Natural killer cell treated with Interleukin-12 subunit alpha and Interleukin-12 subunit beta and Interleukin-15 and Interleukin-18, amount 100 ng/mL, for 72 hours (primary cell): ENCODE measurements around the gene KMT2B. TPM values are rescaled to one million over a fixed set of nuclear protein-coding genes. Genes with fewer than 3 reads are reported as not detected.
"Not testable (repeated sequence)": the region's sequence is repeated elsewhere in the genome, so short reads cannot be mapped to it uniquely, and the experiment has no call there.

Source experiments
- ATAC-seq, 2 donors: fragments of 150-1000 bp; cut with Tn5 transposase in 1 of 2; sonication (Bioruptor Pico), chemical (Tn5 transposase) in 1 of 2; 2 replicates each; pipeline ENCODE4 v1.10.0; 2021
- DNase-seq: peaks from one replicate; pipeline ENCODE4 v3.0.0; 2022; ENCODE audit warnings: low spot score
- H3K27ac Mint-ChIP-seq, 2 donors: 1 replicate in 1 of 2; 2 replicates in 1 of 2; pipeline ENCODE4 v1.8.0; 2022; ENCODE audit warnings: mixed read lengths in 2 of 2, mild to moderate bottlenecking in 1 of 2, moderate library complexity in 1 of 2
- H3K27me3 Mint-ChIP-seq, 2 donors: 1 replicate in 1 of 2; 2 replicates in 1 of 2; pipeline ENCODE4 v1.8.0; 2022; ENCODE audit warnings: mixed read lengths in 2 of 2
- H3K36me3 Mint-ChIP-seq: one replicate; pipeline ENCODE4 v1.8.0; 2022; ENCODE audit warnings: mixed read lengths
- H3K4me1 Mint-ChIP-seq, 2 donors: 1 replicate in 1 of 2; 2 replicates in 1 of 2; pipeline ENCODE4 v1.8.0; 2022; ENCODE audit warnings: low read depth in 2 of 2, mixed read lengths in 2 of 2, mild to moderate bottlenecking in 1 of 2
- H3K4me3 Mint-ChIP-seq: one replicate; pipeline ENCODE4 v1.8.0; 2022; ENCODE audit warnings: mixed read lengths
- H3K9me3 Mint-ChIP-seq: 2 replicates; pipeline ENCODE4 v1.8.0; 2022; ENCODE audit warnings: mixed read lengths
- total RNA-seq, 2 donors: library from RNA; stranded (reverse); gene quantifications; one replicate each; pipeline ENCODE4 v1.2.3, GENCODE V29; 2022

The KMT2B gene
- total RNA-seq, 2 donors from 2014 or later: 80.1 to 137 TPM

GRCh38 chr19:35724132-35724531, 6.3 kb downstream of the KMT2B start:
- DNase-seq, H3K27me3 Mint-ChIP-seq, H3K4me3 Mint-ChIP-seq, ATAC-seq, H3K9me3 Mint-ChIP-seq: not testable (repeated sequence)
- Mint-ChIP-seq H3K4me1 (peaks cover 15 to 41% of the 10 kb centered on the region in 2 donors), H3K27ac (peak overlapping the region in 1 of 2 donors; percentile 68), H3K36me3 (peaks cover 19% of the 10 kb centered on the region)

- ATAC-seq (no peak), DNase-seq (no peak)
- Mint-ChIP-seq H3K4me3 (no peak overlapping the region), H3K9me3 (no peaks in the 10 kb centered on the region), H3K4me1 (peaks cover 11 to 37% of the 10 kb centered on the region in 2 donors), H3K27me3 (no peaks in the 10 kb centered on the region), H3K27ac (no peak overlapping the region), H3K36me3 (peaks cover 19% of the 10 kb centered on the region)
Observed at GRCh38 chr19:35724560-35724959, 6.8 kb downstream of the KMT2B start.

GRCh38 chr19:35725216-35725861, 7.5 kb downstream of the KMT2B start:
- peaks cover 6 to 32% of the 10 kb centered on the region in 2 donors for H3K4me1 Mint-ChIP-seq
- H3K4me3 Mint-ChIP-seq: no peak overlapping the region

GRCh38 chr19:35727053-35727955, 9.5 kb downstream of the KMT2B start:
- no peak for ATAC-seq
- Mint-ChIP-seq H3K27me3 (no peaks in the 10 kb centered on the region), H3K4me3 (no peak overlapping the region), H3K36me3 (peaks cover 19% of the 10 kb centered on the region), H3K9me3 (no peaks in the 10 kb centered on the region), H3K4me1 (peaks cover 0 to 31% of the 10 kb centered on the region in 2 donors), H3K27ac (no peak overlapping the region)
- no peak for DNase-seq

More at GRCh38 chr19:35725216-35725861, 7.5 kb downstream of the KMT2B start:
- ATAC-seq: no peak
- Mint-ChIP-seq H3K27me3 (no peaks in the 10 kb centered on the region), H3K9me3 (no peaks in the 10 kb centered on the region), H3K36me3 (peaks cover 15% of the 10 kb centered on the region), H3K27ac (no peak overlapping the region)
- no peak for DNase-seq

- Mint-ChIP-seq H3K27me3 (no peaks in the 10 kb centered on the region), H3K4me3 (no peak overlapping the region), H3K4me1 (peaks cover 0 to 27% of the 10 kb centered on the region in 2 donors), H3K9me3 (no peaks in the 10 kb centered on the region), H3K36me3 (peaks cover 19% of the 10 kb centered on the region), H3K27ac (no peak overlapping the region)
- DNase-seq (no peak), ATAC-seq (no peak)
Observed at GRCh38 chr19:35727956-35728706, 10.3 kb downstream of the KMT2B start.

- Mint-ChIP-seq H3K4me3 (no peak overlapping the region), H3K36me3 (peaks cover 15% of the 10 kb centered on the region), H3K27ac (no peak overlapping the region), H3K27me3 (no peaks in the 10 kb centered on the region), H3K9me3 (no peaks in the 10 kb centered on the region), H3K4me1 (peaks cover 2 to 26% of the 10 kb centered on the region in 2 donors)
- DNase-seq: no peak
- ATAC-seq: no peak
Observed at GRCh38 chr19:35729021-35729420, 11.2 kb downstream of the KMT2B start.

- Mint-ChIP-seq H3K27me3 (no peaks in the 10 kb centered on the region), H3K36me3 (peaks cover 22% of the 10 kb centered on the region), H3K4me1 (peaks cover 10 to 29% of the 10 kb centered on the region in 2 donors), H3K9me3 (no peaks in the 10 kb centered on the region), H3K27ac (no peak overlapping the region), H3K4me3 (no peak overlapping the region)
- ATAC-seq (no peak), DNase-seq (no peak)
Observed at GRCh38 chr19:35729763-35730162, 12.0 kb downstream of the KMT2B start.

- ATAC-seq (no peak), DNase-seq (no peak)
- peaks cover 22% of the 10 kb centered on the region for H3K36me3 Mint-ChIP-seq
- H3K4me1 Mint-ChIP-seq: peaks cover 10 to 29% of the 10 kb centered on the region in 2 donors
- H3K27ac Mint-ChIP-seq: no peak overlapping the region
- H3K27me3 Mint-ChIP-seq: no peaks in the 10 kb centered on the region
- no peaks in the 10 kb centered on the region for H3K9me3 Mint-ChIP-seq
- H3K4me3 Mint-ChIP-seq: no peak overlapping the region
Observed at GRCh38 chr19:35730326-35730725, 12.5 kb downstream of the KMT2B start.

- Mint-ChIP-seq H3K27ac (peak overlapping the region in 1 of 2 donors; percentile 66), H3K4me1 (peaks cover 11 to 26% of the 10 kb centered on the region in 2 donors), H3K4me3 (no peak overlapping the region), H3K9me3 (no peaks in the 10 kb centered on the region), H3K27me3 (no peaks in the 10 kb centered on the region), H3K36me3 (peaks cover 15% of the 10 kb centered on the region)
- no peak for DNase-seq
- ATAC-seq: no peak
Observed at GRCh38 chr19:35731353-35731752, 13.6 kb downstream of the KMT2B start.

GRCh38 chr19:35731779-35732405, 14.1 kb downstream of the KMT2B start:
- Mint-ChIP-seq H3K36me3 (peaks cover 15% of the 10 kb centered on the region), H3K27me3 (no peaks in the 10 kb centered on the region), H3K27ac (no peak overlapping the region), H3K9me3 (no peaks in the 10 kb centered on the region), H3K4me3 (no peak overlapping the region), H3K4me1 (peaks cover 14 to 29% of the 10 kb centered on the region in 2 donors)
- no peak for DNase-seq
- ATAC-seq: no peak

- H3K4me3 Mint-ChIP-seq: no peak overlapping the region
- ATAC-seq (no peak), DNase-seq (no peak)
- no peaks in the 10 kb centered on the region for H3K27me3 Mint-ChIP-seq
- H3K36me3 Mint-ChIP-seq: peaks cover 15% of the 10 kb centered on the region
- peaks cover 14 to 32% of the 10 kb centered on the region in 2 donors for H3K4me1 Mint-ChIP-seq
- no peak overlapping the region for H3K27ac Mint-ChIP-seq
- no peaks in the 10 kb centered on the region for H3K9me3 Mint-ChIP-seq
Observed at GRCh38 chr19:35732540-35733179, 14.9 kb downstream of the KMT2B start.

GRCh38 chr19:35733180-35734125, 15.7 kb downstream of the KMT2B start:
- H3K9me3 Mint-ChIP-seq: no peaks in the 10 kb centered on the region
- H3K27me3 Mint-ChIP-seq: no peaks in the 10 kb centered on the region
- peaks cover 15% of the 10 kb centered on the region for H3K36me3 Mint-ChIP-seq
- DNase-seq (no peak), ATAC-seq (no peak)
- peaks cover 14 to 26% of the 10 kb centered on the region in 2 donors for H3K4me1 Mint-ChIP-seq
- H3K27ac Mint-ChIP-seq: peak overlapping the region; percentile 28 to 49
- no peak overlapping the region for H3K4me3 Mint-ChIP-seq
